PFSK-1 (cell line): Measurements from ENCODE around the gene EPHA3.

Experiments
- TAF1 ChIP-seq: IDR thresholded peaks from 2 replicates; pipeline ENCODE4 v1.6.1; 2012; ENCODE audit warnings: low read length, control low read depth, borderline replicate concordance; ENCODE audit not compliant: insufficient read depth
- TF ChIP-seq, protein P1 (sequence below), 2 experiments: IDR thresholded peaks; 2 replicates each; pipeline versions ENCODE4 v1.6.1 to v1.8.0; 2011 to 2012; ENCODE audit warnings: low read depth in 2 of 2, low read length in 2 of 2, control low read depth in 1 of 2, inconsistent platforms in 1 of 2, mild to moderate bottlenecking in 1 of 2, moderate library complexity in 1 of 2; ENCODE audit not compliant: insufficient read depth in 1 of 2

DNA sequence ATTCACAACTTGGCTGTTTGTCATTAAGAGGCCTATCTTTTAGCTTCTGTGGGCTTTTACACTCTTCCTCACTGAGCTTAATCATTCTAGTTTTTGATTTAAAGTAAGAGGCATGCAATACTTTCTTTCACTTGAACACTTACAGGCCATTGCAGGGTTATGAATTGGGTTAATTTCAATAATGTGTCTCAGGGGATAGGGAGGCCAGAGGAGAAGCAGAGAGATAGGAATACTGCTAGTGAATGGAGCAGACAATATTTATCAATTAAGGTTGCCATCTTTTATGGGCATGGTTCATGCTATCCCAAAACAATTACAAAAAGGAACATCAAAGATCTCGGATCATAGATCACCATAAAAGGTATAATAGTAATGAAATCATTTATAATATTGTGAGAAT, 189.8 kb downstream of the EPHA3 start:
- TF ChIP-seq, protein P1, sequence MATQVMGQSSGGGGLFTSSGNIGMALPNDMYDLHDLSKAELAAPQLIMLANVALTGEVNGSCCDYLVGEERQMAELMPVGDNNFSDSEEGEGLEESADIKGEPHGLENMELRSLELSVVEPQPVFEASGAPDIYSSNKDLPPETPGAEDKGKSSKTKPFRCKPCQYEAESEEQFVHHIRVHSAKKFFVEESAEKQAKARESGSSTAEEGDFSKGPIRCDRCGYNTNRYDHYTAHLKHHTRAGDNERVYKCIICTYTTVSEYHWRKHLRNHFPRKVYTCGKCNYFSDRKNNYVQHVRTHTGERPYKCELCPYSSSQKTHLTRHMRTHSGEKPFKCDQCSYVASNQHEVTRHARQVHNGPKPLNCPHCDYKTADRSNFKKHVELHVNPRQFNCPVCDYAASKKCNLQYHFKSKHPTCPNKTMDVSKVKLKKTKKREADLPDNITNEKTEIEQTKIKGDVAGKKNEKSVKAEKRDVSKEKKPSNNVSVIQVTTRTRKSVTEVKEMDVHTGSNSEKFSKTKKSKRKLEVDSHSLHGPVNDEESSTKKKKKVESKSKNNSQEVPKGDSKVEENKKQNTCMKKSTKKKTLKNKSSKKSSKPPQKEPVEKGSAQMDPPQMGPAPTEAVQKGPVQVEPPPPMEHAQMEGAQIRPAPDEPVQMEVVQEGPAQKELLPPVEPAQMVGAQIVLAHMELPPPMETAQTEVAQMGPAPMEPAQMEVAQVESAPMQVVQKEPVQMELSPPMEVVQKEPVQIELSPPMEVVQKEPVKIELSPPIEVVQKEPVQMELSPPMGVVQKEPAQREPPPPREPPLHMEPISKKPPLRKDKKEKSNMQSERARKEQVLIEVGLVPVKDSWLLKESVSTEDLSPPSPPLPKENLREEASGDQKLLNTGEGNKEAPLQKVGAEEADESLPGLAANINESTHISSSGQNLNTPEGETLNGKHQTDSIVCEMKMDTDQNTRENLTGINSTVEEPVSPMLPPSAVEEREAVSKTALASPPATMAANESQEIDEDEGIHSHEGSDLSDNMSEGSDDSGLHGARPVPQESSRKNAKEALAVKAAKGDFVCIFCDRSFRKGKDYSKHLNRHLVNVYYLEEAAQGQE (IDR thresholded peaks at IDR 0.05; ENCODE audit: insufficient read depth in 1 of 2, low read depth in 2 of 2, low read length in 2 of 2), result no peak
- no peak for TF ChIP-seq TAF1
